NCI-H1105 treated with DMSO at 0.1 percent for 48 hours (cell line): ENCODE measurements around the gene PTGES2.
A peak's percentile ranks its signal among the peaks of the same experiment; 100 is the strongest.

Experiments
- DNase-seq: peaks from one replicate; lab custom pipeline; 2025; lab: John Stamatoyannopoulos, UW

Gene PTGES2

GRCh38 chr9:128127568-128127989 lies at the start of gene PTGES2:
TSS of gene PTGES2 (minus strand) at chr9:128127729. CDS start at chr9:128127717, 12 bp downstream.
- peak; percentile 61 for DNase-seq

- DNase-seq = no peak
Measured at GRCh38 chr9:128175726-128176125, 48.2 kb upstream of the PTGES2 start.

- DNase-seq = no peak
Measured at GRCh38 chr9:128175102-128175563, 47.6 kb upstream of the PTGES2 start.

GRCh38 chr9:128174062-128174461 lies 46.5 kb upstream of the PTGES2 start:
- no peak for DNase-seq

- DNase-seq = no peak
Measured at GRCh38 chr9:128169925-128170324, 42.4 kb upstream of the PTGES2 start.

GRCh38 chr9:128169492-128169891 lies 42.0 kb upstream of the PTGES2 start:
- DNase-seq = no peak

GRCh38 chr9:128168731-128169308 lies 41.3 kb upstream of the PTGES2 start:
- no peak for DNase-seq

GRCh38 chr9:128167209-128167608 lies 39.7 kb upstream of the PTGES2 start:
- no peak for DNase-seq

- DNase-seq = no peak
Measured at GRCh38 chr9:128166169-128166568, 38.6 kb upstream of the PTGES2 start.

GRCh38 chr9:128164307-128164885 lies 36.9 kb upstream of the PTGES2 start:
- DNase-seq = no peak

GRCh38 chr9:128163523-128164306 lies 36.2 kb upstream of the PTGES2 start:
- DNase-seq = no peak

- DNase-seq = no peak
Measured at GRCh38 chr9:128163027-128163515, 35.5 kb upstream of the PTGES2 start.

GRCh38 chr9:128162215-128163026 lies 34.9 kb upstream of the PTGES2 start:
- no peak for DNase-seq

GRCh38 chr9:128161215-128161902 lies 33.8 kb upstream of the PTGES2 start:
- DNase-seq = no peak

GRCh38 chr9:128160603-128160987 lies 33.1 kb upstream of the PTGES2 start:
- peak; percentile 30 for DNase-seq

- peak; percentile 83 for DNase-seq
Measured at GRCh38 chr9:128159784-128160602, 32.5 kb upstream of the PTGES2 start, which contains the start of gene BBLN. TSS of gene BBLN (plus strand) at chr9:128160265. CDS start at chr9:128160408, 143 bp downstream.

- no peak for DNase-seq
Measured at GRCh38 chr9:128159522-128159783, 31.9 kb upstream of the PTGES2 start.

GRCh38 chr9:128155736-128156500 lies 28.4 kb upstream of the PTGES2 start:
- no peak for DNase-seq

GRCh38 chr9:128153947-128154695 lies 26.6 kb upstream of the PTGES2 start:
- no peak for DNase-seq
